A673 (cell line): ENCODE data around the gene SMYD3.

Experiments
- EZH2 ChIP-seq: fragments of 200-600 bp; sonication (generic); IDR thresholded peaks from 2 replicates; pipeline ENCODE4 v1.6.1; 2017; ENCODE audit warnings: borderline replicate concordance, low read depth, mild to moderate bottlenecking, mixed read lengths, antibody characterized with exemption, low read length; ENCODE audit not compliant: poor library complexity, severe bottlenecking
- TF ChIP-seq, protein P1 (sequence below): fragments of 300-800, 200-600 bp; sonication (generic); conservative IDR thresholded peaks from 2 replicates; pipeline ENCODE4 v1.5.1; 2017; ENCODE audit warnings: low read depth, mild to moderate bottlenecking, antibody characterized with exemption, low read length, moderate library complexity, mixed read lengths

DNA sequence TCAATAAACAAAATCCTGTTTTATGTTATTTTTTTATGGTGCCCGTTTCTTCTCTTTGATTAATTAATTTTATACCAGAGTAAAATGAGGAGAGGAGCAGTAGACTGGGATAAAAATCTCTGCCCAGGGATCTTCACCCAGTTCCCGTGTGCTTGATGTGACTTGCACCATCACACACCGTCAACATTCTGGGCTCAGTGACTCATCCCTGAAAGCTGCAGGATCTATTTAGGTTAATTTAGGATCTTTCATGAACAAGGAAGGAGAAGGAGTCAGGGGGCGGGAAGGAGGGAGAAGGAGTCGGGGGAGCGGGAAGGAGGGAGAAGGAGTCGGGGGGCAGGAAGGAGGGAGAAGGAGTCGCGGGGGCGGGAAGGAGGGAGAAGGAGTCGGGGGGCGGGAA lies 182.4 kb downstream of the SMYD3 start:
- TF ChIP-seq, protein P1, sequence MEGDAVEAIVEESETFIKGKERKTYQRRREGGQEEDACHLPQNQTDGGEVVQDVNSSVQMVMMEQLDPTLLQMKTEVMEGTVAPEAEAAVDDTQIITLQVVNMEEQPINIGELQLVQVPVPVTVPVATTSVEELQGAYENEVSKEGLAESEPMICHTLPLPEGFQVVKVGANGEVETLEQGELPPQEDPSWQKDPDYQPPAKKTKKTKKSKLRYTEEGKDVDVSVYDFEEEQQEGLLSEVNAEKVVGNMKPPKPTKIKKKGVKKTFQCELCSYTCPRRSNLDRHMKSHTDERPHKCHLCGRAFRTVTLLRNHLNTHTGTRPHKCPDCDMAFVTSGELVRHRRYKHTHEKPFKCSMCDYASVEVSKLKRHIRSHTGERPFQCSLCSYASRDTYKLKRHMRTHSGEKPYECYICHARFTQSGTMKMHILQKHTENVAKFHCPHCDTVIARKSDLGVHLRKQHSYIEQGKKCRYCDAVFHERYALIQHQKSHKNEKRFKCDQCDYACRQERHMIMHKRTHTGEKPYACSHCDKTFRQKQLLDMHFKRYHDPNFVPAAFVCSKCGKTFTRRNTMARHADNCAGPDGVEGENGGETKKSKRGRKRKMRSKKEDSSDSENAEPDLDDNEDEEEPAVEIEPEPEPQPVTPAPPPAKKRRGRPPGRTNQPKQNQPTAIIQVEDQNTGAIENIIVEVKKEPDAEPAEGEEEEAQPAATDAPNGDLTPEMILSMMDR = no peak
- no peak for TF ChIP-seq EZH2
